ENCODE measurements around the gene BLNK.
A peak's percentile ranks its signal among the peaks of the same experiment; 100 is the strongest.

Gene BLNK

DNA sequence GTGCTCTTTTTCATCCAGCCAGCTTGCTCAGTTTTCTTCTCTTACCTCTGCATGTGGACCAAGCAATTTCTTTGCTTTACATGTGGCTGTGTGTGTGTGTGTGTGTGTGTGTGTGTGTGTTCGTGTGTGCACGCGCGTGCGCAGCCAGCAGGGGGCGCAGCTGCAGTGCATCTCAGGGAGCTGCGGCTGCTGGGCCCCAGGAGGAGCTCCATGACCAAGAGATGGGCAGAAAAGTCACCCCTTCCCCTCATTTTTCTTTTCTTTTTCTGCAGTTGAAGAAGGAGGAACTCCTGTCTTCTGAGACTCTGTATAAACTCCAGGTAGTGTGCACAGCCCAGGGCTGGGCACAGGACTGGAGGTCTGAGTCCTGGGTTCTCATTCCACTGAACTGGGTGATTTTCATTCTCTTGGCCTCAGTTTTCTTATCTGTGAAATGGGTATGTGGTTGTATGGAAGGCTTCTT lies 41.8 kb downstream of the BLNK start:
- H3K4me3 ChIP-seq (replicated peaks; ENCODE audit: low read depth, low read length), result no peak overlapping the region
- peak; percentile 73 for DNase-seq (ENCODE audit: low read depth)
- TF ChIP-seq, protein P1, sequence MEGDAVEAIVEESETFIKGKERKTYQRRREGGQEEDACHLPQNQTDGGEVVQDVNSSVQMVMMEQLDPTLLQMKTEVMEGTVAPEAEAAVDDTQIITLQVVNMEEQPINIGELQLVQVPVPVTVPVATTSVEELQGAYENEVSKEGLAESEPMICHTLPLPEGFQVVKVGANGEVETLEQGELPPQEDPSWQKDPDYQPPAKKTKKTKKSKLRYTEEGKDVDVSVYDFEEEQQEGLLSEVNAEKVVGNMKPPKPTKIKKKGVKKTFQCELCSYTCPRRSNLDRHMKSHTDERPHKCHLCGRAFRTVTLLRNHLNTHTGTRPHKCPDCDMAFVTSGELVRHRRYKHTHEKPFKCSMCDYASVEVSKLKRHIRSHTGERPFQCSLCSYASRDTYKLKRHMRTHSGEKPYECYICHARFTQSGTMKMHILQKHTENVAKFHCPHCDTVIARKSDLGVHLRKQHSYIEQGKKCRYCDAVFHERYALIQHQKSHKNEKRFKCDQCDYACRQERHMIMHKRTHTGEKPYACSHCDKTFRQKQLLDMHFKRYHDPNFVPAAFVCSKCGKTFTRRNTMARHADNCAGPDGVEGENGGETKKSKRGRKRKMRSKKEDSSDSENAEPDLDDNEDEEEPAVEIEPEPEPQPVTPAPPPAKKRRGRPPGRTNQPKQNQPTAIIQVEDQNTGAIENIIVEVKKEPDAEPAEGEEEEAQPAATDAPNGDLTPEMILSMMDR (IDR thresholded peaks at IDR 0.05; ENCODE audit: low read length, missing control alignments), result peak; percentile 78

DNA sequence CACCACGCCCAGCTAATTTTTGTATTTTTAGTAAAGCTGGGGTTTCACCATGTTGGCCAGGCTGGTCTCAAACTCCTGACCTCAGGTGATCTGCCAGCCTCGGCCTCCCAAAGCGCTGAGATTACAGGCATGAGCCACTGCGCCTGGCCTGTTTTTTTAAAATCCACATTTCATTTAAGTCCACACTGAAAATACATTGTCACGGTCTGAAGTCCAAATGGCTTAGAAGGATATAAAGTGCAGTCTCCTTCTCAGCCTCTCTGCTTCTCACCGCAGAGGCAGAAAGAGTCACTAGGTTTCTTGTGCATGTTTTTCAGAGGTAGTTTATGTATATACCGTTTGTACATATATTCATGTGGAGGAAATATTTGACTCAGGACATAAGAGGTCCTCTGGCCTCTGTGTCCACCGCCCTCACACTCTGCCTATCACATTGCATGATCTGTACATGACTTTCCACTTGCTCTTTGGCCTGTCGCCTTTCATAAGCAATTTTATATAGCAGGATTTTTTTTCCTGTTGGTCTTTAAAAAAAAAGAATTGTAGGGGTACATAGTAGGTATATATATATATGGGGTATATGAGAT lies 42.9 kb downstream of the BLNK start:
- no peak for DNase-seq (ENCODE audit: low read depth)
- no peak overlapping the region for H3K4me3 ChIP-seq (replicated peaks; ENCODE audit: low read depth, low read length)
- TF ChIP-seq, protein P1 (IDR thresholded peaks at IDR 0.05; ENCODE audit: low read length, missing control alignments), result no peak

DNA sequence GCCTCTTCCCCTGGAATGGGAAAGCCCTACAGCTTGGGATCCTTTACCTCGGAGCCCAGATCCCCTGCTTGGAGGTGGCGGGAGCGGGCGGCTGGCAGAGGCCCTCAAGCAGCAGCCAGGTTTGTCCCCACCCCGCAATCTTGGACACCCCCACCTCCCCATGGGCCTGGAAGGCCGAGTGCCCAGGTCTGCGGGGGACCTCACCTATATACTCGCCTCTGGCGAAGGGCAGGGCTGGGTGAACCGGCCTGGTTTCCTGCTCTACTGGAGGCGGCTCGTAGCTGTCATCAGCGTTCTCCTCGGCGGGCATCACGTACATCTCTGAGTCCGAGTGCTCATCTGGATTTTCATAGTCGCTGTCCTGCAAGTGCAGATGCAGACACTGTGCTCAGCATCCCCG lies 44.2 kb downstream of the BLNK start:
- no peak for DNase-seq (ENCODE audit: low read depth)
- TF ChIP-seq, protein P1 (IDR thresholded peaks at IDR 0.05; ENCODE audit: low read length, missing control alignments), result no peak
- no peak overlapping the region for H3K4me3 ChIP-seq (replicated peaks; ENCODE audit: low read depth, low read length)

DNA sequence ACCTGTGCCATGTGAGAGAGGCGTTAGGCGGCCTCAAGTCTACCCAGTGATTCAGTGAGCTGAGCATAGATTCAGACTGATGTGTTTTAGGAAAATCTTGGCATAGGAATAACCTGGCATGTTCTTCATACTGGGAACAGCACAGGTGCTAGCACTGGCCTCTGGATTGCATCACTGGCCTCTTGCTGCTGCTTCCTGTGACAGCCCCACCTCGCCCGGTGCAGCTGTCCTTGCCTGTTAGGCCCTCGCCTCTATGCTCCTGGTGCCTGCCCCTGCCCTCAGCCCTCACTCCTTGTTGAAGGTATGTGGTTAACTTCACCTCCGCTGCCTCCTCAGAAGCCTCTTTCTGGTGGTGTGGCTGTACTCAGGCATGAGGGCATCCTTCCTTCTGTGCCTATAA lies 46.2 kb downstream of the BLNK start:
- H3K4me3 ChIP-seq (replicated peaks; ENCODE audit: low read depth, low read length), result no peak overlapping the region
- no peak for DNase-seq (ENCODE audit: low read depth)
- TF ChIP-seq, protein P1 (IDR thresholded peaks at IDR 0.05; ENCODE audit: low read length, missing control alignments), result no peak

DNA sequence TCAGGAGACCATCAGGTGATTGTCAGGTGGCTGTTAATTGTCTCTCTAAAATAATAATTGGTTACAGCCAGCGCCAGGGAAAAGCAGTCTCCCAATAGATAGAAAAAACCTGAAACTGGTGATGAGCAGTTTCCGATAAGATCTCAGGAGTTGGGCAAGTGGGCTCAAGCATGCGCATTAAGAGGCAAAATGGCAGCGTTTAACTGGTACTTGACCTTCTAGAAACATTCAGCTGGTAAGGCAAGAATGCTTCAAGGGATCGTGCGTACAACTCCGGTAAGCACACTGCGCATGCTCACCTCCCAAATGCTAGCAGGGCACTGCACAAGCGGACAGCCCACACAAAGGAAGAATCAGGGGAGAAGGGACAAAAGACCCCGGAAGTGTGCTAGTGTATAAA lies 48.5 kb downstream of the BLNK start:
- TF ChIP-seq, protein P1 (IDR thresholded peaks at IDR 0.05; ENCODE audit: low read length, missing control alignments), result no peak
- DNase-seq (ENCODE audit: low read depth), result no peak
- no peak overlapping the region for H3K4me3 ChIP-seq (replicated peaks; ENCODE audit: low read depth, low read length)

DNA sequence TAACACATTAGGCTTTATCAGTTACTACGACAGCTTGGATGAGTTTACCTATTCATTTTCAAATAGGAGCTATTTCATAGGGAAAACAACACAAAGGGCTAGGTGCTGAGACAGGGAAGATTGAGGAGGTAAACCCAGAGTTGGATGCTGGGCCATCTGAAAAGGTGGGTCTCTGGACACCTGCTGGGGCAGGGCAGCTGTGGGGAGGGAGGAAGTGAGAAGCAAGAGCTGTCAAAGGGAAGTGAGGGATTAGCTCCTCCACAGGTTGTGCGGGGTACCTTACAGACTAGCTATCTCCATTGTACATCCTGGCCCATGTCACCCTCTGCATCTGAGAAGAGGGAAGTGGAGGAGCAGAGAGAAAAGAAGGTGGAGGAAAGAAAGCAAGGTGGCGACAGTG lies 48.9 kb downstream of the BLNK start:
- TF ChIP-seq, protein P1 (IDR thresholded peaks at IDR 0.05; ENCODE audit: low read length, missing control alignments), result no peak
- DNase-seq (ENCODE audit: low read depth), result no peak

DNA sequence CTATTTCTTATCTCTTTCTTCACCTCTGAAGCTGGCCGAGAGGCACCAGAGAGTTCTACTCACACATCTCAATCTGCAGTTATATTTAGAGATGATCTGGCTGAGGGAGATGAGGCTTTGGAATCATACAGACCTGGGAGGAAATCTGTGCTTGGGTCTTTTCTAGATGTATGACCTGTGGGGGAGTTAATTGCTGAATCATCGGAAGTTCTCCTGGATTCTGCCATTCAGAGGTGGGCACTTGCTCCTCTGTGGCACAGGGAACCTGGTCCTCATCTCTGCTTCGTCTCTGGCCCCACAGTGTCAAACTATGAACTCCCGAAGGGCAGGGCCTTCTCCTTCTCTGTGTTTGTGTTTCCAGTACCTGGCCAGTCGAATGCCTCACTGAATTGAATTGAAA lies 52.5 kb downstream of the BLNK start:
- no peak overlapping the region for H3K4me3 ChIP-seq (replicated peaks; ENCODE audit: low read depth, low read length)
- no peak for DNase-seq (ENCODE audit: low read depth)
- TF ChIP-seq, protein P1 (IDR thresholded peaks at IDR 0.05; ENCODE audit: low read length, missing control alignments), result no peak

More for the DNA sequence above, 48.9 kb downstream of the BLNK start:
- H3K4me3 ChIP-seq (replicated peaks; ENCODE audit: low read depth, low read length), result no peak overlapping the region
